A673 (cell line): ENCODE measurements around the gene GRN. TPM values are rescaled to one million over a fixed set of nuclear protein-coding genes. Genes with fewer than 3 reads are reported as not detected.

Experiments used
- Bru-seq: library from RNA; stranded (reverse); fragments of 400-500 nt; gene quantifications from one replicate; lab custom pipeline; 2021; lab: Mats Ljungman, UMichigan
- BruChase-seq, 2 experiments: library from RNA; stranded (reverse); fragments of 400-500 nt; gene quantifications; one replicate each; lab custom pipeline; 2021; lab: Mats Ljungman, UMichigan
- BruUV-seq: library from RNA; stranded (reverse); fragments of 400-500 nt; replicated peaks from 2 replicates; lab custom pipeline; 2021; lab: Mats Ljungman, UMichigan
- CTCF ChIA-PET: fragments of 300-600 bp; sonication (Branson Sonifier 250); formaldehyde crosslinking; loops from one replicate; lab custom pipeline; 2022; ENCODE audit warnings: antibody characterized with exemption; lab: Charles Lee
- POLR2A ChIA-PET: fragments of 300-600 bp; sonication (Branson Sonifier 250); formaldehyde crosslinking; loops from one replicate; lab custom pipeline; 2022; ENCODE audit warnings: antibody characterized with exemption; ENCODE audit not compliant: low non-redundant PET; lab: Charles Lee
- DNase-seq: peaks from one replicate; pipeline ENCODE4 v3.0.0-alpha.2; 2015; ENCODE audit warnings: low spot score
- H3K27ac ChIP-seq: fragments of 200-600 bp; sonication (generic); 2 replicates; pipeline ENCODE4 v1.5.1; 2016; ENCODE audit warnings: mixed run types, low read depth, mild to moderate bottlenecking, mixed read lengths, antibody characterized with exemption, low read length; ENCODE audit not compliant: poor library complexity, severe bottlenecking
- H3K27me3 ChIP-seq: fragments of 200-600 bp; sonication (generic); replicated peaks from 2 replicates; pipeline ENCODE4 v1.6.1; 2017; ENCODE audit warnings: mixed run types, low read depth, mild to moderate bottlenecking, mixed read lengths, antibody characterized with exemption, low read length; ENCODE audit not compliant: insufficient read depth, poor library complexity
- H3K36me3 ChIP-seq: fragments of 200-600 bp; sonication (generic); 2 replicates; pipeline ENCODE4 v1.6.1; 2016; ENCODE audit warnings: mixed run types, mild to moderate bottlenecking, mixed read lengths, antibody characterized with exemption, low read length; ENCODE audit not compliant: insufficient read depth, poor library complexity, severe bottlenecking
- H3K4me1 ChIP-seq: fragments of 200-600 bp; sonication (generic); 2 replicates; pipeline ENCODE4 v1.6.1; 2017; ENCODE audit warnings: mixed run types, mild to moderate bottlenecking, mixed read lengths, antibody characterized with exemption, low read length; ENCODE audit not compliant: insufficient read depth, poor library complexity, severe bottlenecking
- H3K4me3 ChIP-seq: fragments of 200-600 bp; sonication (generic); 2 replicates; pipeline ENCODE4 v1.5.1; 2016; ENCODE audit warnings: low read depth, mixed run types, mild to moderate bottlenecking, mixed read lengths, low read length; ENCODE audit not compliant: poor library complexity, severe bottlenecking
- H3K9me3 ChIP-seq: fragments of 200-600 bp; sonication (generic); 2 replicates; pipeline ENCODE4 v1.6.1; 2016; ENCODE audit warnings: mixed run types, low read depth, mild to moderate bottlenecking, mixed read lengths, antibody characterized with exemption, low read length; ENCODE audit not compliant: poor library complexity, severe bottlenecking
- CTCF ChIP-seq: fragments of 300-800, 200-600 bp; sonication (generic); conservative IDR thresholded peaks from 2 replicates; pipeline ENCODE4 v1.5.1; 2017; ENCODE audit warnings: low read depth, mild to moderate bottlenecking, antibody characterized with exemption, low read length, moderate library complexity, mixed read lengths
- EZH2 ChIP-seq: fragments of 200-600 bp; sonication (generic); IDR thresholded peaks from 2 replicates; pipeline ENCODE4 v1.6.1; 2017; ENCODE audit warnings: borderline replicate concordance, low read depth, mild to moderate bottlenecking, mixed read lengths, antibody characterized with exemption, low read length; ENCODE audit not compliant: poor library complexity, severe bottlenecking
- intact Hi-C: fragments of 100-400 bp; cut with micrococcal nuclease; formaldehyde crosslinking; loops from one replicate; pipeline ENCODE4 v1.10.0; 2022; ENCODE audit not compliant: unreplicated experiment
- long read RNA-seq: library from polyadenylated mRNA; stranded (forward); transcript quantifications from one replicate; pipeline ENCODE4 v2.0.0, GENCODE V29; 2022
- total RNA-seq: library from RNA; stranded (reverse); gene quantifications from 2 replicates; pipeline ENCODE4 v1.2.3, GENCODE V29; 2021

Gene GRN
- 50.4 and 52.0 TPM in 2 replicates for total RNA-seq
- Bru-seq, nascent RNA = percentile 40 among the genes with signal in this experiment
- percentile 44 among the genes with signal in this experiment for BruChase-seq, experiment 1, labeled RNA remaining after a 2-hour chase
- percentile 58 among the genes with signal in this experiment for BruChase-seq, experiment 2, labeled RNA remaining after a 6-hour chase
- long read RNA-seq, transcript GRN-201 (13 exons, 2,342 nt) = major isoform, 96 of 139 reads
- long read RNA-seq, partial matches to known transcripts = 24 of 139 reads
- long read RNA-seq, other reads (novel, unspliced or antisense) = 19 of 139 reads

DNA sequence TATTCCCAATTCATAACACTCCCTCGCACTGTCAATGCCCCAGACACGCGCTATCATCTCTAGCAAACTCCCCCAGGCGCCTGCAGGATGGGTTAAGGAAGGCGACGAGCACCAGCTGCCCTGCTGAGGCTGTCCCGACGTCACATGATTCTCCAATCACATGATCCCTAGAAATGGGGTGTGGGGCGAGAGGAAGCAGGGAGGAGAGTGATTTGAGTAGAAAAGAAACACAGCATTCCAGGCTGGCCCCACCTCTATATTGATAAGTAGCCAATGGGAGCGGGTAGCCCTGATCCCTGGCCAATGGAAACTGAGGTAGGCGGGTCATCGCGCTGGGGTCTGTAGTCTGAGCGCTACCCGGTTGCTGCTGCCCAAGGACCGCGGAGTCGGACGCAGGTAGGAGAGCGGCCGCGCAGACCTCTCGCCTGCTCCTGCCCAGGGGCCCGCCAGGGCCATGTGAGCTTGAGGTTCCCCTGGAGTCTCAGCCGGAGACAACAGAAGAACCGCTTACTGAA is at the start of gene GRN:
GRN (plus strand) TSS at position 364 of the 515 bp plus-strand sequence. CDS start 3,863 bp downstream, outside the sequence.
- POLR2A ChIA-PET = no interaction called here
- TF ChIP-seq EZH2 (no peak), CTCF (no peak)
- H3K36me3 ChIP-seq = no peaks in the 10 kb centered on the region
- BruUV-seq = no TSS peak
- H3K27ac ChIP-seq = peak within 1 kb of the TSS; percentile 51
- no peaks in the 10 kb centered on the region for H3K9me3 ChIP-seq
- intact Hi-C loops = loop anchor here (5.0 kb wide), 1 partner anchor 133 kb away; no protein-coding TSS in a partner anchor
- no peaks in the 10 kb centered on the region for H3K27me3 ChIP-seq
- CTCF ChIA-PET = interaction anchor here (0.6 to 1.1 kb wide), 4 partner anchors 14 to 222 kb away, joined by 3 to 6 read pairs (median 3); partner anchors contain the start of gene HDAC5
- DNase-seq = peak; percentile 96
- peak within 1 kb of the TSS; percentile 64 for H3K4me3 ChIP-seq
- no peaks in the 10 kb centered on the region for H3K4me1 ChIP-seq

- Histone ChIP-seq H3K27ac (no peak overlapping the region), H3K27me3 (no peaks in the 10 kb centered on the region), H3K4me3 (no peak overlapping the region), H3K9me3 (no peaks in the 10 kb centered on the region), H3K4me1 (no peaks in the 10 kb centered on the region), H3K36me3 (no peaks in the 10 kb centered on the region)
- ChIA-PET CTCF (no interaction called here), POLR2A (no interaction called here)
- intact Hi-C loops = no loop called here
- DNase-seq = no peak
- TF ChIP-seq CTCF = no peak
- TF ChIP-seq EZH2 = no peak
- no TSS peak for BruUV-seq
Observed at GRCh38 chr17:44297975-44298374, 47.1 kb upstream of the GRN start.

DNA sequence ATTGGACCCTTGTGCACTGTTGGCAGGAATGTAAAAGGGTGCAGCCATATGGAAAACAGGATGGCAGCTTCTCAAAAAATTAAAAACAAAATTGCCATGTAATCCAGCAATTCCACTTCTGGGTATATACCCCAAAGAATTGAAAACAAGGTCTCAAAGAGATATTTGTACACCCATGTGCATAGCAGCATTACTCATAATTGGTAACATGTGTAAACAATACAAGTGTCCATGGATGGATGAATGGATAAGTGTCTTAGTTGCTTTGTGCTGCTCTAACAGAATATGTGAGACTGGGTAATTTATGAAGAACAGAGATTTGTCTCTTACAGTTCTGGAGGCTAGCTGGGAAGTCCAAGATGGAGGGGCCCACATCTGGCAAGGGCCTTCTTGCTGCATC is 40.5 kb upstream of the GRN start:
- intact Hi-C loops = no loop called here
- no TSS peak for BruUV-seq

More for the DNA sequence above, 40.5 kb upstream of the GRN start:
- no peak for TF ChIP-seq EZH2
- no peak for TF ChIP-seq CTCF
- H3K4me1 ChIP-seq = no peaks in the 10 kb centered on the region
- H3K36me3 ChIP-seq = no peaks in the 10 kb centered on the region
- no peak overlapping the region for H3K4me3 ChIP-seq
- no peak overlapping the region for H3K27ac ChIP-seq
- no peaks in the 10 kb centered on the region for H3K9me3 ChIP-seq
- H3K27me3 ChIP-seq = peaks cover 4% of the 10 kb centered on the region
- ChIA-PET CTCF (no interaction called here), POLR2A (no interaction called here)
- DNase-seq = no peak
